GM18520 (cell line): ENCODE measurements around the gene DYSF.
"Not testable (repeated sequence)": the region's sequence is repeated elsewhere in the genome, so short reads cannot be mapped to it uniquely, and the experiment has no call there.

Experiments
- ATAC-seq: cut with Tn5 transposase; IDR thresholded peaks from one replicate; pipeline ENCODE4 v1.9.1; 2021; ENCODE audit not compliant: unreplicated experiment

DYSF gene

GRCh38 chr2:71631411-71631931, 178.1 kb downstream of the DYSF start:
- ATAC-seq, result no peak

- ATAC-seq, result no peak
These were observed 179.7 kb downstream of the DYSF start for GRCh38 chr2:71633086-71633485.

- ATAC-seq, result no peak
These were observed 181.2 kb downstream of the DYSF start for GRCh38 chr2:71634567-71634966.

- no peak for ATAC-seq
These were observed 182.4 kb downstream of the DYSF start for GRCh38 chr2:71635798-71636197.

- no peak for ATAC-seq
These were observed 183.8 kb downstream of the DYSF start for GRCh38 chr2:71637168-71637567.

GRCh38 chr2:71637736-71638135, 184.4 kb downstream of the DYSF start:
- no peak for ATAC-seq

- ATAC-seq, result no peak
These were observed 186.4 kb downstream of the DYSF start for GRCh38 chr2:71639735-71640134.

- no peak for ATAC-seq
These were observed 187.1 kb downstream of the DYSF start for GRCh38 chr2:71640489-71640888.

- no peak for ATAC-seq
These were observed 190.5 kb downstream of the DYSF start for GRCh38 chr2:71643674-71644357.

GRCh38 chr2:71646028-71646427, 192.7 kb downstream of the DYSF start:
- no peak for ATAC-seq

GRCh38 chr2:71647356-71647755, 194.0 kb downstream of the DYSF start:
- ATAC-seq, result no peak

- ATAC-seq, result no peak
These were observed 202.1 kb downstream of the DYSF start for GRCh38 chr2:71655498-71655897.

- not testable (repeated sequence) for ATAC-seq
These were observed 204.9 kb downstream of the DYSF start for GRCh38 chr2:71658256-71658655.

- ATAC-seq, result no peak
These were observed 205.4 kb downstream of the DYSF start for GRCh38 chr2:71658771-71659170.

- ATAC-seq, result no peak
These were observed 206.6 kb downstream of the DYSF start for GRCh38 chr2:71659868-71660518.

- ATAC-seq, result no peak
These were observed 208.4 kb downstream of the DYSF start for GRCh38 chr2:71661782-71662181.

GRCh38 chr2:71662665-71663394, 209.5 kb downstream of the DYSF start:
- no peak for ATAC-seq

GRCh38 chr2:71664161-71664560, 210.8 kb downstream of the DYSF start:
- ATAC-seq, result no peak

- no peak for ATAC-seq
These were observed 212.1 kb downstream of the DYSF start for GRCh38 chr2:71665168-71666093.

- no peak for ATAC-seq
These were observed 212.7 kb downstream of the DYSF start for GRCh38 chr2:71666094-71666474.
